GM21360 (cell line): ENCODE data around the gene PLEKHS1.

Experiments used
- ATAC-seq: cut with Tn5 transposase; IDR thresholded peaks from one replicate; pipeline ENCODE4 v1.9.1; 2021; ENCODE audit warnings: mild to moderate bottlenecking, moderate library complexity; ENCODE audit not compliant: unreplicated experiment

Gene PLEKHS1

GRCh38 chr10:113751181-113751732 lies at the start of gene PLEKHS1:
PLEKHS1 (plus strand) TSS chr10:113751682; CDS start chr10:113755278, 3,596 bp downstream.
- no peak for ATAC-seq

- ATAC-seq = no peak
These were observed 46.7 kb upstream of the PLEKHS1 start for GRCh38 chr10:113704637-113705343.

GRCh38 chr10:113705344-113705652 lies 46.2 kb upstream of the PLEKHS1 start:
- ATAC-seq = no peak

GRCh38 chr10:113706623-113707022 lies 44.9 kb upstream of the PLEKHS1 start:
- no peak for ATAC-seq

- ATAC-seq = no peak
These were observed 42.8 kb upstream of the PLEKHS1 start for GRCh38 chr10:113708640-113709039.

- ATAC-seq = no peak
These were observed 42.2 kb upstream of the PLEKHS1 start for GRCh38 chr10:113709221-113709838.

- ATAC-seq = no peak
These were observed 40.3 kb upstream of the PLEKHS1 start for GRCh38 chr10:113711142-113711541.

- no peak for ATAC-seq
These were observed 39.5 kb upstream of the PLEKHS1 start for GRCh38 chr10:113712024-113712423.

- ATAC-seq = no peak
These were observed 38.5 kb upstream of the PLEKHS1 start for GRCh38 chr10:113712755-113713639.

- no peak for ATAC-seq
These were observed 37.9 kb upstream of the PLEKHS1 start for GRCh38 chr10:113713640-113713982.

- no peak for ATAC-seq
These were observed 35.2 kb upstream of the PLEKHS1 start for GRCh38 chr10:113716109-113716910.

- ATAC-seq = no peak
These were observed 32.3 kb upstream of the PLEKHS1 start for GRCh38 chr10:113718969-113719822.

- no peak for ATAC-seq
These were observed 31.1 kb upstream of the PLEKHS1 start for GRCh38 chr10:113720386-113720785.

- no peak for ATAC-seq
These were observed 19.2 kb upstream of the PLEKHS1 start for GRCh38 chr10:113732160-113732881.

GRCh38 chr10:113732966-113733365 lies 18.5 kb upstream of the PLEKHS1 start:
- no peak for ATAC-seq

GRCh38 chr10:113733635-113734034 lies 17.8 kb upstream of the PLEKHS1 start:
- no peak for ATAC-seq

GRCh38 chr10:113735913-113736312 lies 15.6 kb upstream of the PLEKHS1 start:
- ATAC-seq = no peak

- ATAC-seq = no peak
These were observed 14.9 kb upstream of the PLEKHS1 start for GRCh38 chr10:113736576-113736975.

GRCh38 chr10:113739031-113739430 lies 12.5 kb upstream of the PLEKHS1 start:
- ATAC-seq = no peak
